ENCODE measurements around the gene PLAAT2. TPM values are rescaled to one million over a fixed set of nuclear protein-coding genes. Genes with fewer than 3 reads are reported as not detected.

PLAAT2 gene
- total RNA-seq, 1 donor from 2014 or later: not detected

Other genes with a start within 250 kb of the PLAAT2 start
- gene SLC22A9, start 193.6 kb downstream of the PLAAT2 start, total RNA-seq: not detected
- 0.74 TPM for gene PLAAT5, start 72.2 kb downstream of the PLAAT2 start, total RNA-seq
- gene LGALS12, start 57.3 kb downstream of the PLAAT2 start, total RNA-seq: 2.7 TPM
- gene PLAAT4, start 26.6 kb downstream of the PLAAT2 start, total RNA-seq: 43.5 TPM
- 17.2 TPM for gene PLAAT3, start 51.1 kb upstream of the PLAAT2 start, total RNA-seq
- 72.2 TPM for gene ATL3, start 108.0 kb upstream of the PLAAT2 start, total RNA-seq
- 75.1 TPM for gene RTN3, start 118.1 kb upstream of the PLAAT2 start, total RNA-seq
- gene ZFTA, start 205.4 kb upstream of the PLAAT2 start, total RNA-seq: 13.0 TPM

Data from vagina (tissue), 1 donor.